GM18873 (cell line): ENCODE results near the gene ALDH3B1.

Experiments
- ATAC-seq: cut with Tn5 transposase; IDR thresholded peaks from one replicate; pipeline ENCODE4 v1.9.1; 2021; ENCODE audit warnings: mild to moderate bottlenecking, moderate library complexity, moderate number of reproducible peaks; ENCODE audit not compliant: unreplicated experiment, low FRiP score

ALDH3B1 gene

DNA sequence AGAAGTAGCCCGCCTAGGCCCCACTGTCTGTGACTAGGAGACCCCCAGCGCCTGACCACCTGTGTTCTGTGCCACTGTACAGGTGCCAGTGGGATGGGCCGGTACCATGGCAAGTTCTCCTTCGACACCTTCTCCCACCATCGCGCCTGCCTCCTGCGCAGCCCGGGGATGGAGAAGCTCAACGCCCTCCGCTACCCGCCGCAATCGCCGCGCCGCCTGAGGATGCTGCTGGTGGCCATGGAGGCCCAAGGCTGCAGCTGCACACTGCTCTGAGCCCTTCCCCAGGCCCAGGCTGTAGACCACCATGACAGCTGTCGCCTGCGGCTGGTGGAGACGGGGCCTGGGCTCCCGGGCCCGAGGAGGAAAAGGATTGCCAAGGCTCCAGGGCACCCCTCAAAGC, 17.5 kb downstream of the ALDH3B1 start:
- no peak for ATAC-seq

DNA sequence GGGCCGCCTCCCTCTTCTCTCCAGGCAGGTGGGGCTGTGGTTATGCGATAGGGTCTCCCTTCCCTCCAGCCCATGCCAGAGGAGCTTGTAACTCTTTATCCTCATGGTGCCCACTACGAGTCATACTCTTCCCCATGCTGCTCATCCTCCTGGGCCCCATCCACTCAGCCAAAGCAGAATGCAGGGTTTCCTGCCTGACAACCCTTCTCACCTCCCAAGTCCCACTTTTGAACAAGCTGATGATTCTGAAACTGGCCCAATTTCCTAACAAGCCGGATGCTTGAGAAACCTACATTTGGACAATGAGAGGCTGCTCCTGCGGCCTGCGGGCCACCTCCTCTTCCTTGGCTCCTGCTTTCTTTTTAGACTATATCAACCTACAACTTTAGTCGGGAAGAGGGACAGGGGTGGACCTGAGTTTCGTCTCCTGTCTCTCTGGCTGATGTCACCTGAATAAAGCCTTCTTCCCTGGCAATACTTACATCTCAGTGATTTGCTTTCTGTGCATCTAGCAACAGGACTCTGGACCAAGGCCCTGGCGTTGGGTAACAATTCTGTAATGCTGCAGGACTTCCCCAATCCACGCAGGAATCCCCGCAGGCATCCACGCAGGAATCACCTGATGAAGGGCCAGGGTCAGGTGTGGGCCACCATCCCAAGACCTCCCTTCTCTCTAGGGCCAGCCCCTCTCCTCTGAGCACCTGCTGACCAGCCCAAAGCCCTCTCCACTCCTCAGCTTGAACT, 18.8 kb downstream of the ALDH3B1 start:
- ATAC-seq: no peak

DNA sequence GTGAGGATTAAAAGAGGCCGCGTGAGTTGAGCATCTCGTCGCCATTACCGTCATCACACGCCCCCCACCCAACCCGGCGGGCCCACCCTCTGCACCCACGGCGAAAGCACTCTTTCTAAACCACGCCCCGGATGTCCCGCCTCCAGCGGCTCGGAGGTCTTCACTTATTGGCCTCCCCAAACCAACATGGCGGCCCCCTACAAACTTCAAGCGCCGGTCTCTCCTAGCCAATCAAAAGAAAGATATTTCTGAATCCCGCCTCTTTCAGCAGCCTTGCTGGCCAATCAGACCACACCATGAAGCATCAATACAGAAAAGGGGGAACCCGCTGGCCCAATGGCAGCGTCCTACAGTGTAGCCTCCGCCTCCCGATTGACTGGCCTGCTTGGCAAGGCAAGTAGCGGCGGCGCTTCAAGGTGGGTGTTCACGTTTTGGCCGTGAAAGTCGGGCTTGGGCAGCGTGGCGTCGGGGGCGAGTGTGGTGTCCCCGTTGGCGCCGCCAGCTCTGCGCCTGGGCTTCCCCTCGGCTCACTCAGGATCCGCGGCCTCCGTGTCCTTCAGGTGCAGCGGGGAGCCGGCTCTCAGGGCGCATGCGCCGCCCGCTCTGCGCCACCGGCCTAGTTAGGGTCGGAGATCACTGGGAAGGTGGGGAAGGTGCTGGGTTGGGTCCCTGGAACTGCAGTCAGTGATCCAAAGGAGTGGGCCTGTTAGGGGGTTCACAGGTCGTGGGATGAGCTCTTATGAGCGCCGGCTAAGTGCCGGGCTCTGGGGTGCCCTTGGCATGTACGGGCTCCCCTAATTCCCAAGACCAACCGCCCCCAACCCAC, 20.4 kb downstream of the ALDH3B1 start, which contains the start of gene NDUFS8:
TSS of gene NDUFS8 (plus strand) at position 364 of the 826 bp plus-strand sequence. CDS start 1,471 bp downstream, outside the sequence.
- ATAC-seq: peak; percentile 97

DNA sequence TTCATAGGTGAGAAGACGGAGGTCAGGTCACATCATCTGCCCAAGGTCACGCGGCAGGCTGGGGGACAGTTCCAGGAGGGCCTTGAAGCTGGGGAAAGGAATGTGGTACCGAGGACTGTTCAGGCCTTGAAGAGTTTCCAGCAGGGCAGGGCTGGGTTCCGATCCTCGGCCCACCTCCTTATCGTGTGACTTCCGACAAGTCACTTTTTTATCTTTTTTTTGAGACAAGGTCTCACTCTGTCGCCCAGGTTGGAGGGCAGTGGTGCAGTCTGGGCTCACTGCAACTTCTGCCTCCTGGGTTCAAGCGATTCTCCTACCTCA, 21.0 kb downstream of the ALDH3B1 start:
- peak; percentile 1 for ATAC-seq

DNA sequence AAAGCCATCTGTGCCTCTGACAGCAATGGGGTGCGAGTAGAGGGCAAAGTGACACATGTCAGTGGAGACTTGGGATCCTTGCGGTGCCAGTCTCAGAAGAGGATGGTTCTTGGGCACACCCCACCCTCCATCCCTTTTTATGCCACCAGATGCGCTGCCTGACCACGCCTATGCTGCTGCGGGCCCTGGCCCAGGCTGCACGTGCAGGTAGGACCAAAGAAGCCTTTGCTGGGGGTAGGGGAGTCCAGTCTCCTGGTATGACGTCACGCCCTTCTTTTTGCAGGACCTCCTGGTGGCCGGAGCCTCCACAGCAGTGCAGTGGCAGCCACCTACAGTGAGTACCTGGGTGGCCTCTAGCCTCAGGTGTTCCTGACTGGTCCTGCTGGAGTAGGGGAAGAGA, 21.9 kb downstream of the ALDH3B1 start:
- no peak for ATAC-seq

DNA sequence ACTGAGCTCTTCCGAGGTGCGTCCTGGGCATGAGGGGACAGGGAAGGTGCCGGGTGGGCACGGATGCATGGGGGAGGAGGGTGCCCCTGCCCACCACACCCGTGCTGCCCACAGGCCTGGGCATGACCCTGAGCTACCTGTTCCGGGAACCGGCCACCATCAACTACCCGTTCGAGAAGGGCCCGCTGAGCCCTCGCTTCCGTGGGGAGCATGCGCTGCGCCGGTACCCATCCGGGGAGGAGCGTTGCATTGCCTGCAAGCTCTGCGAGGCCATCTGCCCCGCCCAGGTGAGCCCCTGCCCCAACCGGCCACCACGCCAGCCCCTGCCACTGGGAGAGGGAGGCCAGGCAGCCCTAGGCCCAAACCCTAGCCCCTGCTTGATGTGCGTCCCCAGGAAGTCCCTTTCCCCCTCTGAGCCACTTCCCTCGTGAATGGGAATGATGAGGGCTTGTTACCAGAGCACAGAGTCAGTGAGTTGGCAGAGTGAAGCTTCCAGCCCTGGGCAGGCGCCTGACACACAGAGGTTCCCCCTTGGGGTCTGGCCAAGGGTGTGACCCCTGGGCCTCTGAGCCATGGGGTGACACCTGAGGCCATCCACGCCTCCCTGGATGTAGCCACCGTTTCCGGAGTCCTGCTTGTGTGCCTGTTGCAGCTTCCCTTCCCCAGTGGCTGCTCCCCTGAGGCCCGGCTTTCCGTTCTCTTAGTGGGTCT, 23.0 kb downstream of the ALDH3B1 start:
- ATAC-seq: no peak

DNA sequence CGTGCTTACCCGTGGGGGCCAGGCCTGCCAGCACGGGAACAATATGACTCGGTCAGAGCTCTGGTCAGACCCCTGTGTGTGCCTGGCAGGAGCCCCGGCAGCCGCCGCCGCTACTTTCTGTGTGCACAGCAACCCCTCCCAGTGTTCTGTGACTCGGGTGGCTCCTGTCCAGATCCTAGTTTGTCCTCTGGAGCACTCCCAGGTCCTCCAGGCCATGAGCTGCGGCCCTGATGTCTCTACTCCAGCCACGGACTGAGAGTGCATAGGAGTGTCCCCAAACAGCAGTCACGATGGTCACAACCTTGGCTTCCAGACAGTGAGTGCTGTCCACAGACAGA, 23.6 kb downstream of the ALDH3B1 start:
- no peak for ATAC-seq

DNA sequence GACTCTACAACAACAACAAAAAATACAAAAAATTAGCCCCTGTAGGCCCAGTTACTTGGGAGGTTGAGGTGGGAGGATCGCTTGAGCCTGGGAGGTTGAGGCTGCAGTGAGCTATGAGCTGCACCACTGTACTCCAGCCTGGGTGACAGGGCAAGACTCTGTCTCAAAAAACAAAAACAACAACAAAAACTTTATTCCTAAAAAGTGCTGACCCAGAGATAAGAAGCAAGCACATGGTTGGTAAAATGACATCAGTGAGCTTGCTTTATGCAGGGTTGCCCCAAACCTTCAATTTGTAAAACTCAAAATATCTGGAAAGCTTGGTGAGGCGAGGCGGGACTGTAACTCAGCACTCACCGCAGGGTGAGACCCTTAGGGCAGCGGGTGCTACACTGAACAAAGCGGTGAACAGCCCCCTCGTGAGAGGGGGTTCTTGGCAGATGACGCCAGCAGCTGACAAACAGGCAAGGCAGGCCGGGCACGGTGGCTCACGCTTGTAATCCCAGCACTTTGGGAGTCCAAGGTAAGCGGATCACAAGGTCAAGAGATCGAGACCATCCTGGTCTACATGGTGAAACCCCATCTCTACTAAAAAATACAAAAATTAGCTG, 25.2 kb downstream of the ALDH3B1 start:
- no peak for ATAC-seq

DNA sequence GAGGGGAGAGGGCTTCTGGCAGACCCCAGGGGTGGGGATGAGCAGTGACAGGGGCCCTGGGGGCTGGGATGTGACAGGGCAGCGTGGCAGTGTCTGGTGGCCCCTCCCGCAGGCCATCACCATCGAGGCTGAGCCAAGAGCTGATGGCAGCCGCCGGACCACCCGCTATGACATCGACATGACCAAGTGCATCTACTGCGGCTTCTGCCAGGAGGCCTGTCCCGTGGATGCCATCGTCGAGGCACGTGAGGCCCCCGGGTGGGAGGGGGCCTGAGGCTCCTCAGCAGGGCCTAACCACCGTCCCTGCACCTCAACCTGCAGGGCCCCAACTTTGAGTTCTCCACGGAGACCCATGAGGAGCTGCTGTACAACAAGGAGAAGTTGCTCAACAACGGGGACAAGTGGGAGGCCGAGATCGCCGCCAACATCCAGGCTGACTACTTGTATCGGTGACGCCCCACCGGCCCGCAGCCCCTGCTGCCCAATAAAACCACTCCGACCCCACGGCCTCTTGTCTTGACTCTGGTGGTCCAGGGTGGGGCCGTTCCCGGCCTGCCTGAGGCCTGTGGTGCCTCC, 26.1 kb downstream of the ALDH3B1 start:
- ATAC-seq: no peak

DNA sequence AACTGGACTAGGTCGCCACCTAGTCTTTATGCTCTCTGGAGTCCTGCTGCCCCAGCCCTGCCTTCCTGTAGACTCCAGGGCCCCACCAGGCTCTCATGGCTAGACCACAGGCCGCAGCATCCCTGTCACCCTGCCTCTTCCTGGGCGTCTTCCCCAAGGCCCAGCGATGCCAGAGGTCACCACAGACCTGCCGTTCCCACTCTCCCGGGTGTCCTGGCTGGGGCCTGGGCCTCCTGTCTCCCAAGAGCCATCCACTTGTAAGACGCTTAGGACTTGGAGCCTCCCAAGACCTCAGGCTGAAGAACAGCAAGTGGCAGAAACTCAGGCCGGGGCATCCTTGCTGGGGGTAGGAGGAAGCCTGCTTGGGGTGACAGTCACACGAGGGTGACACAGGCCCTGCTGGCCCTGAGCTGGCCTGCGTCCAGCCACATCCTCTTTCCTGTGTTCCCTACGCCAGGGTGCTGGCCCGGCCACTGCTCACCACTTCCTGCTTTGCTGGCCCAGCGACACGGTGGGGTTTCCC, 26.7 kb downstream of the ALDH3B1 start:
- ATAC-seq: no peak

DNA sequence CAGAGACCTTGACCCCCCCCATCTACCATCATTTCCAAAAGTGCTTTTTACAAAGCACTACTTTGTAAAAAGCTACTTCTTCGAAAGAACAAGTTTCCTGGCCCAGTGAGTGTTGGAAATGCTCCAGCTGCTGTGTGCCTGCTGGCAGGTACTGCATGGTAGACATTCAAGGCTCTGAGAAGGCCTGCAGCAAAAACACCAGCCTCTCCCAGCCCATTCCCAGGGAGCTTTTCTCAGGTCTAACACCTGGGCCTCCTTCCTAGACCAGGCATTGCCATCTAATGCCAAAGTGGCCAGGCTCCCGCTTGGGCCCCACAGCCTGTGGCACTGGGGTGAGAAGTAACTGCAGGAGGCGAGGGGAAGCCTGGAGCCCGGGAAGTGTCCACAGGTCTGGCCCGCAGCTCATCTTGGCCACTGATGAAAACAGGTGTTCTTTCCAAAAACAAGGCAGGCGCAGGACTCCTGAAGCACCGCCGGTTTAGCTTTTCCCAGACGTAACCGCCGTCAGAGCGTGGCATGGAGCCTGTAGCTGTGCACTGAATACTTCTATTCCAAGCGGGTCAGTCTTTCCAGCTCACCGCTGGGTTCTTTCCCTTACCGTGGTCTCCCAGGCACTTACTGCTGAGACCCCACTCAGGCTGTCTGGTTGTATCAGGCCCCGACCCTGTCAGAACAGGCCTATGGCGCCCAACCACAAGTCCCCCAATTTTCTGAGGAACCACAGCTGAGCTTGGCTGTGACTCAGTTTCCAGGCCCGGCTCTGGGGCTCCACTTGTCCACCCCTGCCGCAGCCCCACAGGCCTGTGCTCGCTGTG, 27.5 kb downstream of the ALDH3B1 start:
- ATAC-seq: no peak

DNA sequence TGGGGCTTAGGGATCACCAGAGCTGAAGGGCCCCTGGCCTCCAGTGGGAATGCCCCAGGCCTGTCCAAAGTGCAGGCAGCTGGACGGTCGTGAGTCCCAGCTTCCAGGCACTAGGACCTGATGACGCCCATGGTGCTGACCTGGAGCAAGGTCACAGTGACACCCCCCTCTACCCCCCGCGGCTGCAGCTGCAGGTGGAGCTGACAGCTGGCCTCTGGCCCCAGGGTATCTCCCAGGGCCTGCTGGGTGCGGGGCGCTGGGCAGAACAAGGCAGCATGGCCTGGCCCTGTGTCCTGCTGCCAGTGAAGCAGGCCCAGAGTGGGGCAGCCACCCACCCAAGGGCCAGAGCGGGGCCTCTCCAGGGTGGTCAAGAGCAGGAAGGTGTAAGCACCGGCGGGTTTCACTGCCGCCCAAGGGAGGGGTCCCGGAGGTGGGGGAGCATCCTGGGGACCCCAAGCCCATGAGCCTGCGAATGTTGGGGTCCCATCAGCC, 28.1 kb downstream of the ALDH3B1 start:
- no peak for ATAC-seq

DNA sequence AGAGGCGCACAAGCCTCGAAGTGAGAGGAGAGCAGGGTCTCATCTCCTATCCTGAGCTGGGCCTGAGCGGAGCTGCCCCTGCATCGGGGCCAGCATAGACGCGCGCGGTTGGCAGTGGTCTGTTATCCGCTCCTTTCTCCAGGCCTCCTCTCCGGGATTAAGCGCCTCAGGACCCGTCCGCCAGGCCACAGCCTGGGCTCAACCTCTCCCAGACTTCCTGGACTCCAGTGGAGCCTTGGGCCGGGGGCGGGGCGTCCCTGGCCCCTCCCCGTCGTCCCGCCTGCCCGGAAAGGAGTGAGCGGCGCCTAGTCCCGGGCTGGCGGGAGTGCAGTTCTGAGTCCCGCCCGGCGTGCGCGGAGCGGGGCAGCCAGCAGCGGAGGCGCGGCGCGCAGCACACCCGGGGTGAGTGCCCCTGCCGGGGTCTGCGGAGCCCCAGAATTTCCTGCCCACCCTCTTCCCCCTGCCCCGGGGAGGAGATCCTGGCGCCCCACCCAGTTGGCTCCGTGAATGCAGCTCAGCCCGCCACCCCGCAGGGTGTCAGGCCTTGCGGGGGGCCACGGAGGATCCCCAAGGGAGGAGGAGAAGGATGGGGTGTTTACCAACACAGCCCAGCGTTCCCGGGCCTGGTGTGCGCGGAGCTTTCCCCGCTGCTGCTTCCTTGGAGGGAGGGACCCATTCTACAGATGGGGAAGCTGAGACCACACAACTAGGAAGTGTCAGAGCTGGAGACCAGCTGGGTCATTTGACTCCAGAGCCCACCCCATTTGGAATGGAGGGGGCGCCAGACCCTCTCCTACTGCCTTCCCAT, 28.8 kb downstream of the ALDH3B1 start, which contains the start of gene TCIRG1:
TSS of gene TCIRG1 (plus strand) at position 308 of the 808 bp plus-strand sequence. CDS start 2,247 bp downstream, outside the sequence.
- no peak for ATAC-seq

DNA sequence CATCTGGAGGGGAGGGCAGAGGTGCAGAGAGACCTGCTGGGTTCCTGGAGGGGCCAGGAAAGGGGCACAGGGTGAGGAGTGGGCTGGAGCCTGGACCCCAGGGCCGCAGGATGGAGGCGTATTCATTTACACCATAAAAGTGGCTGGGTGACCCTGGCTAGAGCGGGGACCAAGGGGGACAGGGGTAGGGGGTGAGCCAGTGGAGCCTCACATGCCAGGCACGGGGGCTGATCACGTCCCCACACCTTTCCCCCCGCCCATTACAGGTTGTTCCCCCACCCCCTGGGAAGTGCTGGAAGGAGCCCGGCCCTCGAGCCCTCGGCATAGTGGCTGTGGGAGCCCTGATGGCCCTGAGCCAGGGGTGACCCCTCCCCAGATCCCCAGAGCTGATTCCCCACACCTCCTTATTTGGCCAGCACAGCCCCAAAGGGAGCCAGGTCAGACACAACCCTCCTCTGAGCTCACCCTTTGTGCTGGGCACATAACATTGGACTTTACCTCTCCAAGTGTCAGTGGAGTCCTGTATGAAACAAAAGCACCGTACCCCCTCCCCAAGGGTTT, 29.5 kb downstream of the ALDH3B1 start:
- no peak for ATAC-seq

DNA sequence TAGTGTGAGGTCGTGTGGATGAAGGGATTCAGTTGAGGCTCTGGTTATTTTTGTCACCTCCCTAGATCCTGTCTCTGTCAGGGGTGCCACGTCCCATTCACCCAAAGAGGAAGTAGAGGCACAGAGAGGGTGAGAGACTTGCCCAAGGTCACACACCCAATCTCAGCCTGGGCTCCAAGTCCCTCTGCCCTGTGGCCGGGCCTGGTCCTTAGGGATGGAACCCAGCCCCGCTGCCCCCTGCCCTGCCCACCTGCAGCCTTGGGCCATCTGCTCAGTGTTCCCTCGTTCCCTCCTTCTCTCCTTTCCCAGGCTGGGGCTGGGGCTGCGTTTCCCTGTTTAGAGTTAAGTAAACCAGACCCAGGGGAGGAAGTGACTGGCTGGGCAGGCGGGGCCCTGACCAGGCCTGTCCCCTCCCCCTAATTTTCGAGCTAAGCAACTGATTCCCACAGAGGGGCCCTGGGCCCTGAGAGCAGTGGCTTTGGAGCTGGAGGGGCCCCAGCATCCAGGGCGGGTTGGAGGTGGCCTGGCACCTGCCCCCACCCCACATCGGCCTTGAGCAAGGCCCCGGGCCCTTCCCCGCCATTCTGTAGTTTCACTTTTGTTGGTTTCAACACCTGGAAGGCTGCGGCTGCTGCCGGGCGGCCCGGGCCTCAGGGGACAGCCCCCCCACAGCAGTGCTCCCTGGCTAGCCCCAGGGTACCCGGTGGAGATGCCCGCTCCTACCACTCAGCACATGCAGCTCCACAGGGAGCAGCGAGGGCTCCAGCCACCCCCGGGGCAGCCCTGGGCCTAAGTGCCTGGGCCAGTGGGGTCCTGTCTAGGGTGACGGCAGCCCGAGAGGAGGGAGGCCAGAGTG, 30.2 kb downstream of the ALDH3B1 start:
- no peak for ATAC-seq

DNA sequence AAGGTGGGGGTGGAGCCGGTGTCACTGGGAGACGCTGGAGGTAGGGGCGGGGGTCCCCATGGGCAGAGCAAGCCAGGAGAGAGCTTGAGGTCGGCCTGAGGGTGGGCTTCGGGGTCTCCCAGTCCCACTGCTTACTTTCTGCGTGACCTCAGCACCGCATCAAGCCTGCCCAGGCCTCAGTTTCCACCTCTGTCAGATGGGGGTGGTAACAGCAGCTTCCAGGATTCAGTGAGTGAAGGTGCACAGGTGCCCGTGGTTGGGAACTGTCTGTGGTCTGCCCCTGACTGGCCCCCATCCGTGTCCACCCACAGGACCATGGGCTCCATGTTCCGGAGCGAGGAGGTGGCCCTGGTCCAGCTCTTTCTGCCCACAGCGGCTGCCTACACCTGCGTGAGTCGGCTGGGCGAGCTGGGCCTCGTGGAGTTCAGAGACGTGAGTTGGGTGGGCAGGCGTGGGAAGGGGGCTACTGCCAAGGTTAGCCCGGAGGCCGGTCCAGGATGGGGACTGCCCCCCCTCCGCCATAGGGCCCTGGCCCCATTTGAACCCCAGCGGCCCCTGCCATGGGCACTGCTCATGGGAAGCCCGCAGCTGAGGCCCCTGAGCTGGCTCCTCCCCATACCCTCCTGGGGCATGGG, 30.9 kb downstream of the ALDH3B1 start:
- no peak for ATAC-seq
